Measurements from ENCODE around the gene RNF14.
"Not testable (repeated sequence)": the region's sequence is repeated elsewhere in the genome, so short reads cannot be mapped to it uniquely, and the experiment has no call there.

The RNF14 gene

DNA sequence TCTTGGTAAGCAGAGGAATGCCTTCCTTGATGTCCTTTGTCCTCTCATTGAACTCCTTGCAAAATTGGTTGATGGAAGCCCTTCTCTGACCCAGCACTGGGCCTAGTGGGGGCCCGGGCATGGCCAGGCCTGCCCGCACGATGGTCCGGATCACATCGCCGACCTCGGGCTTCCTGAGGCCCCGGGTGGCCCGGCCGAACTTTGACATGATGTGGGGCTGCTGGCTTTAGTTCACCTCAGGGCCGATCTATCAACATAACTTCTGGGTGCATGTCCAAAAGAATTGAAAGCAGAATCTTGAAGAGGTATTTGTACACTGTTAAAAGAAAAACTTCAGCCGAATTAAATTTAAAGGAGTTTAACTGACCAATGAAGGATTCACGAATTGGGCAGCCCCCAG is 68.0 kb downstream of the RNF14 start:
- DNase-seq (ENCODE audit: low spot score in 2 of 2) (no peak), ATAC-seq (no peak)
- peaks cover 7% of the 10 kb centered on the region for H3K4me1 Mint-ChIP-seq
- no peaks in the 10 kb centered on the region for H3K36me3 Mint-ChIP-seq
- no peaks in the 10 kb centered on the region for H3K9me3 Mint-ChIP-seq
- no peak overlapping the region for H3K27ac Mint-ChIP-seq
- no peak overlapping the region for H3K4me3 Mint-ChIP-seq

DNA sequence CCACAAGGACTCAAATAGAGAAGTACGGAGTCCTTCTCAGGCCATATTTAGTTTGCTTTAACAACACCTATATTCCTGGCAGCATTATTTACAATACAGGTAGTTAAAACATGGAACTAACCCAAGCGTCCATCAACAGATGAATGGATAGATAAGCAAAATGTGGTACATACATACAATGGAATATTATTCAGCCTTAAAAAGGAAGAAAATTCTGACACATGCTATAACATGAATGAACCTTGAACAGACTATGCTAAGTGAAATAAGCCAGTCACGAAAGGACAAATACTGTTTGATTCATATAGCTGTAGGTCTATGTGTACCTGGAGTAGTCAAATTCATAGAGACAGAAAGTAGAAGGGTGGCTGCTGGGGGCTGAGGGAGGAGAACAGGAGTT is 68.7 kb downstream of the RNF14 start:
- H3K36me3 Mint-ChIP-seq; H3K9me3 Mint-ChIP-seq; H3K27ac Mint-ChIP-seq; DNase-seq (ENCODE audit: low spot score in 2 of 2); ATAC-seq; H3K4me3 Mint-ChIP-seq; H3K4me1 Mint-ChIP-seq: not testable (repeated sequence)

DNA sequence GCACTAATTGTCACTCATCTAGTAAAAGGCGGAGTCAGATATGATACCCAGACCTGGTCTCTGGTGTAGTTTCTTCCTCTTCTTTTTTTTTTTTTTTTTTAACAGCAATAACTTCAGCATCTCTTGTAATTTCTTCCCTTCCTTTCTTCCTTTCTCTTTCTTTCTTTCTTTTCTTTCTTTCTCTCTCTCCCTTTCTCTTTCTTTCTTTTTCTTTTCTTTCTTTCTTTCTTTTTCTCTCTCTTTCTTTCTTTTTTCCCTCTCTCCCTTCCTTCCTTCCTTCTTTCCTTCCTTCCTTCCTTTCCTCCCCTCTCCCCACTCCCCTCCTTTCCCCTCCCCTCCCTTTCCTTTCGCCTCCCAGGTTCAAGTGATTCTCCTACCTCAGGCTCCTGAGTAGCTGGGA is 69.8 kb downstream of the RNF14 start:
- peaks cover 7% of the 10 kb centered on the region for H3K4me1 Mint-ChIP-seq
- ATAC-seq (no peak), DNase-seq (ENCODE audit: low spot score in 2 of 2) (no peak)
- H3K9me3 Mint-ChIP-seq, result no peaks in the 10 kb centered on the region
- H3K36me3 Mint-ChIP-seq, result no peaks in the 10 kb centered on the region
- no peak overlapping the region for H3K27ac Mint-ChIP-seq
- H3K4me3 Mint-ChIP-seq, result no peak overlapping the region

Data from stimulated activated effector memory CD8-positive, alpha-beta T cell treated with anti-CD3 and anti-CD28 coated beads, Interleukin-12 subunit alpha, Interleukin-12 subunit beta, amount 100 ng/mL, for 72 hours (primary cell).